RCC 7860 (cell line): ENCODE measurements around the gene HNRNPUL2.
"Not testable (repeated sequence)": the region's sequence is repeated elsewhere in the genome, so short reads cannot be mapped to it uniquely, and the experiment has no call there.

Experiments
- DNase-seq: peaks from one replicate; pipeline ENCODE4 v3.0.0-alpha.2; 2015; ENCODE audit warnings: low spot score
- FAIRE-seq: peaks from 2 replicates; lab custom pipeline; 2012; peaks lifted over from hg19 to GRCh38; lab: Jason Lieb, UNC

The HNRNPUL2 gene

GRCh38 chr11:62727165-62727871 lies at the start of gene HNRNPUL2:
Gene HNRNPUL2, minus strand, starts transcription at chr11:62727457. Its CDS starts 301 bp downstream, at chr11:62727156.
- FAIRE-seq: peak; percentile 67

GRCh38 chr11:62775646-62776045 lies 48.4 kb upstream of the HNRNPUL2 start:
- FAIRE-seq: no peak

More at GRCh38 chr11:62727165-62727871, at the start of gene HNRNPUL2:
- peak; percentile 98 for DNase-seq

GRCh38 chr11:62774407-62774806 lies 47.1 kb upstream of the HNRNPUL2 start:
- no peak for DNase-seq
- FAIRE-seq: no peak

More at GRCh38 chr11:62775646-62776045, 48.4 kb upstream of the HNRNPUL2 start:
- DNase-seq: no peak

DNA sequence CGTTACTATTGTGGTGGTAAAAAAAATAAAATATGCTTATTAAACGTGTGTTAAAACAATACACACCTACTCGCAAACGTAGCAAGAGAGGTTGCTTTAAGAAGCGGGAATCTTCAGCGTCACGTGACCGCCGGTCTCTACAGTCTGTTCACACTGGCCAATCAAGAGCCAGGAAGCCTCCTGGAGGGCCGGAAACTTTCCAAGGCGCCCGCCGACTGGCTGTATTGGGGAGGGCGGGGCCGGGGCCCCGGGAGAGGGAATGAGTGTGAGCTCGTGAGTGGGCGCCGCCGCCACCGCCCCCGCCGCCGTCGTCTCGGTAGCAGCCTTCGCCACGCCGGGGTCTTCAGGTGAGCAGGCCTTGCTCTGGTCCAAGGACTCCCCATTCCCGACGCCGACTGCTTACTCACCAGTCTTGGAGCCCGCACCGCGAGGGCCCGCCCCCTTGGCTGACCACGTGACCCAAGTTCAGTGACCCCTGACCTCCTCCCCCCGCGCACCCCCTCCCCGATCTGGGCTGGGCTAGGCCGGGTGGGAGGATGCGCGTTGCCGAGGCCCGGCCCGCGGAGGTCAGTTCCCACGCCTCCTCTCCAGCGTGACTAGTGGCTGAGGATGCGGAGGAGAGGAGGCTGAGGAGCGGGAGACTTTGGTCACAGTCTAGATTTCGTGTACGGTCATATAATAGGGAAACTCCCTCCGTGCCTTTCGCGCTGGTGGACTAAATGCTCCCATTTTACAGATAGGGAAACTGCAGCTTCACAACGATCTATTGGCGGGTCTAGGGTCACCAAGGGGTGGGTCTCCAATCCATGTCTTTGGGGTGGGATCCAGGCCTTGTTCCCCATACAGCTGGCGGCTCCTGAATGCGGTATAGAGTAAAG lies 44.1 kb upstream of the HNRNPUL2 start, which contains the start of gene TAF6L:
TAF6L (plus strand) TSS at position 253 of the 878 bp plus-strand sequence. CDS start 4,388 bp downstream, outside the sequence.
- FAIRE-seq (peak; percentile 24), DNase-seq (peak; percentile 87)

GRCh38 chr11:62770778-62771143 lies 43.5 kb upstream of the HNRNPUL2 start:
- FAIRE-seq (no peak), DNase-seq (no peak)

DNA sequence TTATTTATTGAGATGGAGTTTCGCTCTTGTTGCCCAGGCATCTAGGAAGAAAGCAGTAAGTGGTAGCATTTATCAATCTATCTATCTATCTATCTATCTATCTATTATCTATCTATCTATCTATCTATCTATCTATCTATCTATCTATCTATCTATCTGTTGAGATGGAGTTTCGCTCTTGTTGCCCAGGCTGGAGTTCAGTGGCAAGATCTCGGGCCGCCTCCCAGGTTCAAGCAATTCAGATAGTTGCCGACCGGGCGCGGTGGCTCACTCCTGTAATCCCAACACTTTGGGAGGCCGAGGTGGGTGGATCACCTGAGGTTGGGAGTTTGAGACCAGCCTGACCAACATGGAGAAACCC lies 33.6 kb upstream of the HNRNPUL2 start:
- not testable (repeated sequence) for FAIRE-seq, DNase-seq

DNA sequence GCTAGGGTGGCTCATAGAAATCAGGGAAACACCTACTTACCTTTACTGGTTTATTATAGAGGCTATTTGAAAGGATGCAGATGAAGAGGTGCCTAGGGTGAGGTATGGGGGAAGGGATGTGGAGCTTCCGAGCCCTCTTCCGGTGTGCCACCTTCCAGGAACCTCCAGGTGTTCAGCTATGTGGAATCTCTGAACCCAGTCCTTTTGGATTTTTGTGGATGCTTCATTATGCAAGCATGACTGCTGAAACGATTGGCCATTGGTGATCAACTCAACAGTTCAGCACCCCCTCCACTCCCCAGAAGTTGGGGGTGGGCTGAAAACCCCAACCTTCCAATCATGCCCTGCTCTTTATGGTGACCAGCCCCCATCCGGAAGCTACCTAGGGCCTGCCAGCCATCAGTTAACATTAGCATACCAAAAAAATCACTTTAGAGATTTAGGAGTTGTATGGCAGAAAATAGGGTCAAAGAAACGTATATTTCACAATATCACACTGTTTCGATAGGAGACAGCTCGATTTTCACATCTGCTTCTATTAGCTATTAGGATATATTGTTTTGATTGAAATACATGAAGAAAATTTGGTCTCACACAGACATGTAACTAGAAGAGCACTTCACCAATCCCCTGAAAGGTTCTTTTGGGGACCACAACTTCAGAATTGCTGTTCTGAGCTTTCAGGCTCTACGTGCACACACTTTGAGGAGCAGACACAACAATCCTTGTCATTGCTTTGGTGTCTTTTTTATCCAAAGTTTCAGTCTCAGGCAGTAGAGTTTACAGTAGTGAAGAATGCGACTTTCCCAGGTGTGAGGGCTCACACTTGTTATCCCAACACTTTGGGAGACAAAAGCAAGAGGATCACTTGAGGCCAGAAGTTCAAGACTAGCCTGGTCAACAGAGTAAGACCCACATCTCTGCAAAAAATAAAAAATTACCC lies 30.9 kb upstream of the HNRNPUL2 start:
- no peak for FAIRE-seq

DNA sequence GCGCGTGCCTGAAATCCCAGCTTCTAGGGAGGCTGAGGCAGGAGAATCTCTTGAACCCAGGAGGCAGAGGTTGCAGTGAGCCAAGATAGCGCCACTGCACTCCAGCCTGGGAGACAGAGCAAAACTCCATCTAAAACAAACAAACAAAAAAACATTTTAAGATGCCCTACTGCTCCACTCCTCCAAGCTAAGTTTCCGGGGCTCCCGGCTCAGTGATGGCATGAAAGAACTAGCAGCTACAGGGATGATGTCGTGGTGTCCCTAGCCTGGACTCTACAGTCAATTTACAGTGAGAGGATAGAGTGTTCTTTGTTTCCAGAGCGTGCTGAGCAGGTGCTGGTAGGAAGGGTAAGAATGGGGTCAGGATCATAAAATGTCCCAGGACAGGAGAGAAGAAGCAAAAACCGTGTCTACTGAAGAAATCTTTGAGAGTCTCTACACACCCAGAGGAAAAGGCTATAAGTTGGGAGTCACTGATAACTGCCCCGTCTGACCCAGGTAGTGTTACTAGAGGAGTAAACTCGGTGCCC lies 27.9 kb upstream of the HNRNPUL2 start:
- FAIRE-seq: no peak
- DNase-seq: no peak

More for the DNA sequence above, 30.9 kb upstream of the HNRNPUL2 start:
- DNase-seq: no peak

DNA sequence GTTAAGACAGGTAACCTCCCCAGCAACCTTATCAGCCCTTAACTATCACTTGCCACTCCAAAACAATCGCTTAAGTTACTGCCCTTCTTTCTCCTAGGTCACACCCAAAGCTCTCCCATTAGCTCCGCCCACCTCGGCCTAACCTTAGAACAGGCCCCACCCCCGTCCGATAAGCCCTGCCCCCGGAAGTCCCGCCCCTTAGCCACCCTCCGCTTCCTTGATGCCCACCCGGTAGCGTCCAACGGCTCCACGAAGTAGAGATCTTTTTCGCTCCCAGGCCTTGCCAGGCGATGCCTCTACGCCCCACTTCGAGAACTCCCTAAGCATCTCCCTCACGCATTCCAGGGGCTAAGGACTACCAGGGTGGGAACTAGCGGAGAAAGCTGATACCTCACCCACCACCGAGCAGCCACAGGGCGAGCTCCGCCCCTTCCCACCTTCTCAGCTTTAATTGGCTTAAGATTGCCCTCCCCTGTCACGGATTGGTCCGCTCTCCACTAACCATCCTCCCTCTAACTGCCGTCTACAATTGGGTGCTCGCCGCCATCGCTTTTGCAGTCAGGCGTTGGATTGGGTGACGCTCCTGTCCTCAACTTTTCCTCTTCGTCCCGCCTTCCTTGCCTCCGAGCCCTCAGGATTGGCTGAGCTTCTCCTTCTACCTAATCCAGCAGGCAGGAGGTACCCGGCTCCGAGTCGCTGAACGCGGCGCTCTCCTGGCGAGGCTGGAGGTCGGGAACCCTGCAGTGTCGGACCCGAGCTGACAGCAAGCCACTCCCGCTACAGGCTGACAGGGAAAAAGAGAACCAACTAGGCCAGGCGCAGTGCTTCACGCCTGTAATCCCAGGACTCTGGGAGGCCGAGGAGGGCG lies 26.7 kb upstream of the HNRNPUL2 start, which contains the start of gene ZBTB3:
ZBTB3 (minus strand) TSS at position 425 of the 868 bp plus-strand sequence. CDS start 496 bp downstream, outside the sequence.
- peak; percentile 80 for FAIRE-seq
- DNase-seq: peak; percentile 99

- no peak for FAIRE-seq
- no peak for DNase-seq
Observed at GRCh38 chr11:62752994-62753735, 25.9 kb upstream of the HNRNPUL2 start.

- no peak for FAIRE-seq
- no peak for DNase-seq
Observed at GRCh38 chr11:62752177-62752785, 25.0 kb upstream of the HNRNPUL2 start.

- not testable (repeated sequence) for FAIRE-seq, DNase-seq
Observed at GRCh38 chr11:62749931-62750330, 22.7 kb upstream of the HNRNPUL2 start.

- DNase-seq (no peak), FAIRE-seq (no peak)
Observed at GRCh38 chr11:62747475-62748160, 20.4 kb upstream of the HNRNPUL2 start.

GRCh38 chr11:62737196-62737595 lies 9.9 kb upstream of the HNRNPUL2 start:
- FAIRE-seq (no peak), DNase-seq (no peak)

- DNase-seq: no peak
Observed at GRCh38 chr11:62732830-62733229, 5.6 kb upstream of the HNRNPUL2 start.

GRCh38 chr11:62730076-62730475 lies 2.8 kb upstream of the HNRNPUL2 start:
- FAIRE-seq, DNase-seq: not testable (repeated sequence)

More at GRCh38 chr11:62732830-62733229, 5.6 kb upstream of the HNRNPUL2 start:
- FAIRE-seq: no peak
